Testis (tissue), 3 donors: ENCODE measurements around the gene LRRC27. TPM values are rescaled to one million over a fixed set of nuclear protein-coding genes. Genes with fewer than 3 reads are reported as not detected.
"Not testable (repeated sequence)": the region's sequence is repeated elsewhere in the genome, so short reads cannot be mapped to it uniquely, and the experiment has no call there.

Experiments
- DNase-seq: peaks from one replicate; pipeline ENCODE4 v3.0.0-alpha.2; 2019
- H3K27ac ChIP-seq, 2 donors: fragments of 200-600 bp; sonication (generic); one replicate each; pipeline ENCODE4 v1.5.1; 2019
- H3K27me3 ChIP-seq: fragments of 200-600 bp; sonication (generic); one replicate; pipeline ENCODE4 v1.5.1; 2019
- H3K36me3 ChIP-seq: fragments of 200-600 bp; sonication (generic); one replicate; pipeline ENCODE4 v1.5.1; 2017; ENCODE audit warnings: low read depth; ENCODE audit errors: missing control alignments
- H3K4me1 ChIP-seq: fragments of 200-600 bp; sonication (generic); one replicate; pipeline ENCODE4 v1.5.1; 2019
- H3K4me3 ChIP-seq, 2 donors: fragments of 200-600 bp; sonication (generic); one replicate each; pipeline ENCODE4 v1.5.1; 2017 to 2019
- H3K9me3 ChIP-seq: fragments of 200-600 bp; sonication (generic); one replicate; pipeline ENCODE4 v1.5.1; 2017
- POLR2A ChIP-seq: fragments of 450-650 bp; IDR thresholded peaks from one replicate; pipeline ENCODE4 v1.6.1; 2017; ENCODE audit warnings: antibody characterized with exemption, mild to moderate bottlenecking, moderate library complexity
- WGBS, 2 donors: methylation state at CpG; one replicate each; pipeline ENCODE4 v1.1.5; 2018; 5-methylcytosine and 5-hydroxymethylcytosine counted together
- intact Hi-C: fragments of 100-400 bp; cut with DNase I; formaldehyde crosslinking; loops from one replicate; pipeline ENCODE4 v1.15.1; 2023; ENCODE audit warnings: low total_unique reads
- polyA plus RNA-seq: library from polyadenylated mRNA; stranded (reverse); fragments of 350-450 nt; fragmentation: Illumina TruSeq; extraction: RNeasy Lipid Tissue Mini Kit (QIAGEN cat#74804); gene quantifications from one replicate; pipeline ENCODE4 v1.2.3, GENCODE V29; 2014; ENCODE audit warnings: low read depth, low replicate concordance; ENCODE audit not compliant: insufficient read depth
- total RNA-seq, 2 donors: library from RNA; depleted of rRNA; stranded (reverse); fragments of >200 nt; gene quantifications; one replicate each; pipeline ENCODE4 v1.2.3, GENCODE V29; 2016
- TF ChIP-seq, protein P1 (sequence below), 3 experiments: fragments of 450-650 bp in 2 of 3; fragments of 200-600 bp in 1 of 3; sonication (generic) in 1 of 3; IDR thresholded peaks; one replicate each; pipeline ENCODE4 v1.5.1; 2016 to 2019; ENCODE audit warnings: antibody characterized with exemption in 3 of 3, mild to moderate bottlenecking in 2 of 3, moderate library complexity in 1 of 3

Gene LRRC27
- total and polyA plus RNA-seq, 3 donors from 2014 or later = 49.4 to 164 (median 110) TPM

DNA sequence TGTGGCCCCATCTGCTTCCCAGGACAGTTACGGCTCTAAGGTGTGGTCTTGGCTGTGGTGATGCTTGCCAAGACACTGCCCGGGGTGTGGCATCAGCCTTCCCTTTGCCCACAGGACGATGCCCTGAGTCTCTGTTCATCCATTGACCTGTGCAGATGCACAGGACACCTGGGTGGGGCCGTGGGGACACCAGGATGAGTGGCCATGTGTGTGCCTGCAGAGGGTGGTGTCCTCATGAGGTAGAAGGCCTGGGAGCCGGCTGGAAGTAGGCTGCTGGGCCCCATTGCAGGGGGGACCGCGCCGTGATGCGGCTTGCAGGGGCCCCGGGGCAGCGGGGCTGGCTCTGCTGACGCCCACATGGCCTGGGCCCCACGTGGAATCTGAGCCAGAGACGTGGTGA is 42.6 kb downstream of the LRRC27 start:
- intact Hi-C loops = no loop called here

DNA sequence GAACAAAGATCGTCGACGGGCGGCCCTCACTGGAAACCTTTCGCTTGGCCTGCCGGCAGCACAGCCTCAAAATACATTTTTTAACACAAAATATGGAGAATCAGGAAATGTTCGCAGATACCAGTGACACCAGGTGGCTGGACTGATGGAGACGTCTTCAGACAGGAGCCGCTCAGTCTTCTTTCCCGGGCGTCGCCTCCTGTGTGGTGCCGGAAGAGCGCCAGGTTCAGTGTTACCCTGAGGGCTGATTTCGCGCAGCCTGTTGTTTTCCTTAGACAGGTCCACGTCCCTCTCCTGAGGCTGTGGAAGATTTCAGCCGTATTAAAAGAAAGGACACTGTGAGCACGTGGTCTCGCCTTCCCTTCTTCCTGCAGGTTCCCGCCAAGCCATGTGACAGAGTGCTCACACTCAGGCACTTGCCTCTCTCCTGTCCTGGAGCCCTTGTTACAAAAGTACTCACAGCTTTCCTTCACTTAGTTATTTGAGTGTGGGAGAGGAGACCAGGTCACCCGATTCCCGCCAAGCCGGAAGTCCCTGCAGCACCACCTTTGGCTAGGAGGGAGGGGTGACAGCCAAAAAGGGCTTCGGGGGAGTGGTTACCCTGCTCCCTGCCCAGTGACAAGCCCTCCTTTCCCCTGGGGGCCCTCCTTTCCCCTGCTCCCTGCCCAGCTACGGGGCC is 43.3 kb downstream of the LRRC27 start:
- intact Hi-C loops = no loop called here
- no peaks in the 10 kb centered on the region for H3K36me3 ChIP-seq

More for the DNA sequence above, 42.6 kb downstream of the LRRC27 start:
- H3K9me3 ChIP-seq = no peaks in the 10 kb centered on the region
- no peak overlapping the region for H3K4me3 ChIP-seq
- H3K4me1 ChIP-seq = no peaks in the 10 kb centered on the region
- TF ChIP-seq, protein P1, sequence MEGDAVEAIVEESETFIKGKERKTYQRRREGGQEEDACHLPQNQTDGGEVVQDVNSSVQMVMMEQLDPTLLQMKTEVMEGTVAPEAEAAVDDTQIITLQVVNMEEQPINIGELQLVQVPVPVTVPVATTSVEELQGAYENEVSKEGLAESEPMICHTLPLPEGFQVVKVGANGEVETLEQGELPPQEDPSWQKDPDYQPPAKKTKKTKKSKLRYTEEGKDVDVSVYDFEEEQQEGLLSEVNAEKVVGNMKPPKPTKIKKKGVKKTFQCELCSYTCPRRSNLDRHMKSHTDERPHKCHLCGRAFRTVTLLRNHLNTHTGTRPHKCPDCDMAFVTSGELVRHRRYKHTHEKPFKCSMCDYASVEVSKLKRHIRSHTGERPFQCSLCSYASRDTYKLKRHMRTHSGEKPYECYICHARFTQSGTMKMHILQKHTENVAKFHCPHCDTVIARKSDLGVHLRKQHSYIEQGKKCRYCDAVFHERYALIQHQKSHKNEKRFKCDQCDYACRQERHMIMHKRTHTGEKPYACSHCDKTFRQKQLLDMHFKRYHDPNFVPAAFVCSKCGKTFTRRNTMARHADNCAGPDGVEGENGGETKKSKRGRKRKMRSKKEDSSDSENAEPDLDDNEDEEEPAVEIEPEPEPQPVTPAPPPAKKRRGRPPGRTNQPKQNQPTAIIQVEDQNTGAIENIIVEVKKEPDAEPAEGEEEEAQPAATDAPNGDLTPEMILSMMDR (IDR thresholded peaks at IDR 0.05) = no peak
- TF ChIP-seq POLR2A = no peak
- no peaks in the 10 kb centered on the region for H3K27me3 ChIP-seq
- no peak for DNase-seq
- no peak overlapping the region for H3K27ac ChIP-seq
- 88 to 89% methylated on average over 7 to 14 of the region's 14 CpGs for WGBS, 2 donors
- H3K36me3 ChIP-seq = no peaks in the 10 kb centered on the region

DNA sequence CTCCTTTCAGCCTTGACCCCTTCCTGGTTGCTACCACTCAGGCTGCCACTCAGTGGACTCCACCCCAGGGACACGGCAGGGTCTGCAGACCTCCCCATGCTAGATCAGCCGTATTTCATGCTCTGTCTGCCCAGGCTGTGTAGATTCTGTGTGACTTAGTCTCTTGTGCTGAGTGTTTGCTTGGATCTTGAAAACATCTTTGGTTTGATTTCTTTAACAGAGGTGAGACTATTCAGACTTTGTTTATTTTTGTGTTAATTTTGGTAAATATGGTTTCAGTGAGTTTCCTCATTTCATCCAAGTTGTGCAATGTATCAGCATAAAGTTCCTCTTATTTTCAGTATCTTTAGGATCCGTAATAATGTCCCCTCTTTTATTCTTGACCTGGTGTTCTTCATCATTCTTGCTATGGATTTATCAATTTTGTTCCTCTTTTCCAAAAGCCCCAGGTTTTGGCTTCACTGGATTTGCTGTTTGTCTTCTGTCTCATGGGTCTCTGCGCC is 43.9 kb downstream of the LRRC27 start:
- Histone ChIP-seq H3K36me3 (no peaks in the 10 kb centered on the region), H3K9me3 (no peaks in the 10 kb centered on the region), H3K27me3 (no peaks in the 10 kb centered on the region), H3K4me3 (no peak overlapping the region), H3K27ac (no peak overlapping the region), H3K4me1 (no peaks in the 10 kb centered on the region)
- 77 to 82% methylated on average over 4 of the region's 4 CpGs for WGBS, 2 donors
- no peak for TF ChIP-seq POLR2A
- DNase-seq = no peak
- intact Hi-C loops = no loop called here

More for the DNA sequence above, 43.3 kb downstream of the LRRC27 start:
- Histone ChIP-seq H3K27me3 (no peaks in the 10 kb centered on the region), H3K9me3 (no peaks in the 10 kb centered on the region), H3K27ac (no peak overlapping the region), H3K4me3 (no peak overlapping the region), H3K4me1 (no peaks in the 10 kb centered on the region)
- TF ChIP-seq, protein P1 (IDR thresholded peaks at IDR 0.05) = no peak
- TF ChIP-seq POLR2A = no peak
- 82 to 86% methylated on average over 26 of the region's 26 CpGs for WGBS, 2 donors
- no peak for DNase-seq

DNA sequence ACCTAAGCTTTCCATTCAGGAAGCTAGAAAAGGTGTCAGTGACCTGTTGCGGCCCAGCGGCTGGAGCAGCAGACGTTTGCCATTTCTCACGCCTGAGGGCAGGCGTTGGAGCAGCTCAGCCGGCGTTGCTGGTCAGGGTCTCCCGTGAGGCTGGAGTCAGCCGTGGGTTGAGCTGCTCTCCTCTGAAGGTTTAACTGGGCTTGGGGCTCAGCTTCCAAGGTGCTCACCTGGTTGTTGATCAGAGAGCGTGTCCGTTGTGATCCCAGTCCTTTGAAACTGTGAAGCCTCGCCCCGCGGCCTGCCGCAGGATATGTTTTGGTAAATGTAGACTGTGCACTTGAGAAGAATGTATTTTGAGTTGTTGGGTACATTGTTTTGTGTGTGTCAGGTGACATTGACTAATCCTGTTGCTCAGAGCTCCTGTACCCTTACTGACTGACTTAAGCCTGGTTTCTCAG is 44.4 kb downstream of the LRRC27 start:
- no peaks in the 10 kb centered on the region for H3K4me1 ChIP-seq
- H3K4me3 ChIP-seq = no peak overlapping the region
- intact Hi-C loops = no loop called here
- DNase-seq = no peak
- H3K27ac ChIP-seq = no peak overlapping the region
- no peaks in the 10 kb centered on the region for H3K36me3 ChIP-seq
- no peaks in the 10 kb centered on the region for H3K9me3 ChIP-seq
- no peak for TF ChIP-seq POLR2A
- TF ChIP-seq, protein P1 (IDR thresholded peaks at IDR 0.05) = no peak
- 83 to 94% methylated on average over 14 to 15 of the region's 15 CpGs for WGBS, 2 donors
- H3K27me3 ChIP-seq = no peaks in the 10 kb centered on the region

DNA sequence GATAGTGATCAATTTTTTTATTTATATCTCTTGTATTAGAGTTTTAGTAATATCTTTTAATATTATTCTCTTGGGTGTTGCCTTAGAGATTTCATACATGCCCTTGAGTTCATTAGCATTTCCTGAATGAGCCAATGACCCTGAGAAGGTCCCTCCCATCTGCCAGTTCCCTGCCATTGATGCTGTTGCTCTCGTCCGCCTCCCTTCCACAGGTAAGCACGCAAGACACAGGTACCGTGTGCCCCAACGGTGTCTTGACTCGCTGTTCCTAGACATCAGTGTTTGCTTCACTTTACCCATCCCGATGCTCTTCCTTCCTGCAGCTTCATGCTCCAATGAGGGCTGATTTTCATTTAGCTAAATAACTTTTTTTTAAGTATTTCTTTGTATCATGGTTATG is 45.3 kb downstream of the LRRC27 start:
- no peak for DNase-seq
- intact Hi-C loops = no loop called here
- no peak overlapping the region for H3K27ac ChIP-seq
- no peak overlapping the region for H3K4me3 ChIP-seq
- H3K9me3 ChIP-seq = no peaks in the 10 kb centered on the region
- TF ChIP-seq, protein P1 (IDR thresholded peaks at IDR 0.05) = no peak
- TF ChIP-seq POLR2A = no peak
- 97% methylated on average over 7 of the region's 7 CpGs for WGBS, 2 donors
- no peaks in the 10 kb centered on the region for H3K27me3 ChIP-seq
- no peaks in the 10 kb centered on the region for H3K4me1 ChIP-seq
- H3K36me3 ChIP-seq = no peaks in the 10 kb centered on the region

DNA sequence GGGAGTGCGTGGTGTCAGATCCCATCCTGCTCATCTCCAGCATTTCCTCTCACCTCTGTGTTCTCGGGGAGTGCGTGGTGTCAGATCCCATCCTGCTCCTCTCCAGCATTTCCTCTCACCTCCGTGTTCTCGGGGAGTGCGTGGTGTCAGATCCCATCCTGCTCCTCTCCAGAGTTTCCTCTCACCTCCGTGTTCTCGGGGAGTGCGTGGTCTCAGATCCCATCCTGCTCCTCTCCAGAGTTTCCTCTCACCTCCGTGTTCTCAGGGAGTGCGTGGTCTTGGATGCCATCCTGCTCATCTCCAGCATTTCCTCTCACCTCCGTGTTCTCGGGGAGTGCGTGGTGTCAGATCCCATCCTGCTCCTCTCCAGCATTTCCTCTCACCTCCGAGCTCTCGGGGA is 47.0 kb downstream of the LRRC27 start:
- intact Hi-C loops, H3K36me3 ChIP-seq, H3K4me3 ChIP-seq, H3K27ac ChIP-seq, H3K9me3 ChIP-seq, DNase-seq, H3K27me3 ChIP-seq, H3K4me1 ChIP-seq: not testable (repeated sequence)
- WGBS, 2 donors = 91 to 92% methylated on average over 16 of the region's 16 CpGs

DNA sequence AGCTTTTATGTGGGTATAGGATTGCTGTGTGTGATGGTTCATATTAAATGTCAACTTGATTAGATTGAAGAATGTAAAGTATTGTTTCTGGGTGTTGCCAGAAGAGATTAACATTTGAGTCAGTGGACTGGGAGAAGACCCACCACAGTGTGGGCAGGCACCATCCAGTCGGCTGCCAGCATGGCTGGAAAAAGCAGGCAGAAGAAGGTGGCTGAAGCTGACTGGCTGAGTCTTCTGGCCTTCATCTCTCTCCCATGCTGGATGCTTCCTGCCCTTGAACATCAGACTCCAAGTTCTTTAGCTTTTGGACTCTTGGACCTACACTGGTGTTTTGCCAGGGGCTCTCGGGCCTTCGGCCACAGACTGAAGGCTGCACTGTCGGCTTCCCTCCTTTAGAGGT is 49.0 kb downstream of the LRRC27 start:
- not testable (repeated sequence) for H3K27ac ChIP-seq, H3K36me3 ChIP-seq

More for the DNA sequence above, 49.0 kb downstream of the LRRC27 start:
- not testable (repeated sequence) for H3K9me3 ChIP-seq, H3K4me3 ChIP-seq, DNase-seq, H3K27me3 ChIP-seq, H3K4me1 ChIP-seq
- WGBS, 2 donors = 94% methylated on average over 4 of the region's 4 CpGs
- intact Hi-C loops = loop anchor here (10.0 kb wide), 1 partner anchor 254 kb away; no protein-coding TSS in a partner anchor
